Activated T-helper 17 cell treated with anti-CD3 and anti-CD28 coated beads, Interleukin-2, amount 50 U/mL, for 72 hours (primary cell): Measurements from ENCODE around the gene TMEM250. TPM values are rescaled to one million over a fixed set of nuclear protein-coding genes. Genes with fewer than 3 reads are reported as not detected.

Experiments
- ATAC-seq: fragments of 150-1000 bp; cut with Tn5 transposase; replicated peaks from 2 replicates; pipeline ENCODE4 v1.10.0; 2021; ENCODE audit warnings: mild to moderate bottlenecking, moderate library complexity
- H3K27ac Mint-ChIP-seq: one replicate; pipeline ENCODE4 v1.8.0; 2022; ENCODE audit warnings: mixed read lengths
- H3K27me3 Mint-ChIP-seq: one replicate; pipeline ENCODE4 v1.8.0; 2022; ENCODE audit warnings: mixed read lengths
- H3K36me3 Mint-ChIP-seq: one replicate; pipeline ENCODE4 v1.8.0; 2022; ENCODE audit warnings: low read depth, mild to moderate bottlenecking, mixed read lengths
- H3K4me1 Mint-ChIP-seq: one replicate; pipeline ENCODE4 v1.8.0; 2022; ENCODE audit warnings: mixed read lengths
- H3K4me3 Mint-ChIP-seq: one replicate; pipeline ENCODE4 v1.8.0; 2022; ENCODE audit warnings: mild to moderate bottlenecking, mixed read lengths
- H3K9me3 Mint-ChIP-seq: one replicate; pipeline ENCODE4 v1.8.0; 2022; ENCODE audit warnings: mixed read lengths
- total RNA-seq, 2 donors: library from RNA; stranded (reverse); gene quantifications; one replicate each; pipeline ENCODE4 v1.2.3, GENCODE V29; 2022

The TMEM250 gene
- total RNA-seq, 2 donors from 2014 or later: 28.2 to 37.7 TPM

- H3K27me3 Mint-ChIP-seq: peaks cover 20% of the 10 kb centered on the region
- H3K27ac Mint-ChIP-seq: no peak overlapping the region
- no peak overlapping the region for H3K4me3 Mint-ChIP-seq
- ATAC-seq: no peak
- no peaks in the 10 kb centered on the region for H3K9me3 Mint-ChIP-seq
- H3K36me3 Mint-ChIP-seq: no peaks in the 10 kb centered on the region
- peaks cover 6% of the 10 kb centered on the region for H3K4me1 Mint-ChIP-seq
Measured at GRCh38 chr9:136128436-136128835, 9.8 kb upstream of the TMEM250 start.

- H3K4me3 Mint-ChIP-seq: no peak overlapping the region
- no peak overlapping the region for H3K27ac Mint-ChIP-seq
Measured at GRCh38 chr9:136127313-136127712, 8.6 kb upstream of the TMEM250 start.

GRCh38 chr9:136124976-136125692, 6.5 kb upstream of the TMEM250 start:
- ATAC-seq: no peak
- no peak overlapping the region for H3K4me3 Mint-ChIP-seq
- H3K9me3 Mint-ChIP-seq: no peaks in the 10 kb centered on the region
- H3K27ac Mint-ChIP-seq: no peak overlapping the region
- H3K27me3 Mint-ChIP-seq: peaks cover 15% of the 10 kb centered on the region
- H3K4me1 Mint-ChIP-seq: peaks cover 6% of the 10 kb centered on the region
- no peaks in the 10 kb centered on the region for H3K36me3 Mint-ChIP-seq

More at GRCh38 chr9:136127313-136127712, 8.6 kb upstream of the TMEM250 start:
- H3K9me3 Mint-ChIP-seq: no peaks in the 10 kb centered on the region
- peaks cover 6% of the 10 kb centered on the region for H3K4me1 Mint-ChIP-seq
- peaks cover 19% of the 10 kb centered on the region for H3K27me3 Mint-ChIP-seq
- H3K36me3 Mint-ChIP-seq: no peaks in the 10 kb centered on the region
- no peak for ATAC-seq

- ATAC-seq: peak; percentile 30
- Mint-ChIP-seq H3K27me3 (peaks cover 11% of the 10 kb centered on the region), H3K4me3 (no peak overlapping the region), H3K4me1 (peaks cover 6% of the 10 kb centered on the region), H3K36me3 (no peaks in the 10 kb centered on the region), H3K9me3 (no peaks in the 10 kb centered on the region), H3K27ac (no peak overlapping the region)
Measured at GRCh38 chr9:136122425-136123383, 4.0 kb upstream of the TMEM250 start.

GRCh38 chr9:136121801-136122200, 3.1 kb upstream of the TMEM250 start:
- no peaks in the 10 kb centered on the region for H3K36me3 Mint-ChIP-seq
- peaks cover 6% of the 10 kb centered on the region for H3K4me1 Mint-ChIP-seq
- no peaks in the 10 kb centered on the region for H3K9me3 Mint-ChIP-seq
- no peak overlapping the region for H3K4me3 Mint-ChIP-seq
- ATAC-seq: no peak
- H3K27ac Mint-ChIP-seq: no peak overlapping the region
- peaks cover 7% of the 10 kb centered on the region for H3K27me3 Mint-ChIP-seq

- H3K4me3 Mint-ChIP-seq: no peak overlapping the region
- no peak overlapping the region for H3K27ac Mint-ChIP-seq
- H3K27me3 Mint-ChIP-seq: peaks cover 7% of the 10 kb centered on the region
- no peak for ATAC-seq
- H3K36me3 Mint-ChIP-seq: no peaks in the 10 kb centered on the region
- H3K9me3 Mint-ChIP-seq: no peaks in the 10 kb centered on the region
- H3K4me1 Mint-ChIP-seq: peaks cover 6% of the 10 kb centered on the region
Measured at GRCh38 chr9:136120438-136120844, 1.8 kb upstream of the TMEM250 start.

- Mint-ChIP-seq H3K9me3 (no peaks in the 10 kb centered on the region), H3K4me1 (peaks cover 2% of the 10 kb centered on the region), H3K36me3 (no peaks in the 10 kb centered on the region), H3K27ac (peak overlapping the region; percentile 22), H3K27me3 (peaks cover 2% of the 10 kb centered on the region), H3K4me3 (peak overlapping the region; percentile 58)
- ATAC-seq: no peak
Measured at GRCh38 chr9:136119883-136120393, 1.3 kb upstream of the TMEM250 start.

GRCh38 chr9:136119061-136119882, 597 bp upstream of the TMEM250 start:
- H3K27me3 Mint-ChIP-seq: no peaks in the 10 kb centered on the region

GRCh38 chr9:136117916-136118319, 757 bp downstream of the TMEM250 start:
- no peaks in the 10 kb centered on the region for H3K9me3 Mint-ChIP-seq

More at GRCh38 chr9:136119061-136119882, 597 bp upstream of the TMEM250 start:
- H3K4me1 Mint-ChIP-seq: no peaks in the 10 kb centered on the region
- H3K9me3 Mint-ChIP-seq: no peaks in the 10 kb centered on the region
- ATAC-seq: peak; percentile 20
- H3K27ac Mint-ChIP-seq: peak overlapping the region; percentile 22
- H3K4me3 Mint-ChIP-seq: peak overlapping the region; percentile 58
- no peaks in the 10 kb centered on the region for H3K36me3 Mint-ChIP-seq

GRCh38 chr9:136117291-136117915, 1.3 kb downstream of the TMEM250 start:
- H3K27ac Mint-ChIP-seq: peak overlapping the region; percentile 56
- ATAC-seq: peak; percentile 22
- H3K36me3 Mint-ChIP-seq: peaks cover 6% of the 10 kb centered on the region
- H3K4me3 Mint-ChIP-seq: peak overlapping the region; percentile 67
- no peaks in the 10 kb centered on the region for H3K27me3 Mint-ChIP-seq
- peaks cover 7% of the 10 kb centered on the region for H3K4me1 Mint-ChIP-seq
- H3K9me3 Mint-ChIP-seq: no peaks in the 10 kb centered on the region

More at GRCh38 chr9:136117916-136118319, 757 bp downstream of the TMEM250 start:
- no peak for ATAC-seq
- peak overlapping the region; percentile 56 for H3K27ac Mint-ChIP-seq
- peak overlapping the region; percentile 67 for H3K4me3 Mint-ChIP-seq
- no peaks in the 10 kb centered on the region for H3K27me3 Mint-ChIP-seq
- H3K4me1 Mint-ChIP-seq: peaks cover 7% of the 10 kb centered on the region
- peaks cover 6% of the 10 kb centered on the region for H3K36me3 Mint-ChIP-seq

- Mint-ChIP-seq H3K27ac (no peak overlapping the region), H3K4me1 (peaks cover 7% of the 10 kb centered on the region), H3K36me3 (peaks cover 9% of the 10 kb centered on the region), H3K4me3 (peak overlapping the region; percentile 41), H3K27me3 (no peaks in the 10 kb centered on the region), H3K9me3 (no peaks in the 10 kb centered on the region)
- no peak for ATAC-seq
Measured at GRCh38 chr9:136116360-136117098, 2.1 kb downstream of the TMEM250 start.

- Mint-ChIP-seq H3K4me1 (peaks cover 7% of the 10 kb centered on the region), H3K27me3 (no peaks in the 10 kb centered on the region), H3K4me3 (no peak overlapping the region), H3K36me3 (peaks cover 12% of the 10 kb centered on the region), H3K27ac (no peak overlapping the region), H3K9me3 (no peaks in the 10 kb centered on the region)
- ATAC-seq: no peak
Measured at GRCh38 chr9:136115641-136116359, 2.9 kb downstream of the TMEM250 start.
